GM21737 (cell line): ENCODE data around the gene DMD.
"Not testable (repeated sequence)": the region's sequence is repeated elsewhere in the genome, so short reads cannot be mapped to it uniquely, and the experiment has no call there.

Experiments
- ATAC-seq: cut with Tn5 transposase; IDR thresholded peaks from one replicate; pipeline ENCODE4 v1.9.1; 2021; ENCODE audit warnings: mild to moderate bottlenecking, moderate library complexity; ENCODE audit not compliant: unreplicated experiment

DMD gene

GRCh38 chrX:32087663-32088062 lies 1123.7 kb downstream of the DMD start:
- ATAC-seq, result no peak

- no peak for ATAC-seq
These were observed 1126.6 kb downstream of the DMD start for GRCh38 chrX:32084757-32085156.

- no peak for ATAC-seq
These were observed 1163.1 kb downstream of the DMD start for GRCh38 chrX:32048285-32048684.

GRCh38 chrX:32045149-32045548 lies 1166.2 kb downstream of the DMD start:
- no peak for ATAC-seq

- ATAC-seq, result no peak
These were observed 1170.2 kb downstream of the DMD start for GRCh38 chrX:32041181-32041580.

GRCh38 chrX:32026772-32027171 lies 1184.6 kb downstream of the DMD start:
- ATAC-seq, result no peak

GRCh38 chrX:32024072-32024471 lies 1187.3 kb downstream of the DMD start:
- ATAC-seq, result no peak

GRCh38 chrX:32016195-32016594 lies 1195.2 kb downstream of the DMD start:
- ATAC-seq, result no peak

- ATAC-seq, result no peak
These were observed 1200.4 kb downstream of the DMD start for GRCh38 chrX:32010948-32011347.

- ATAC-seq, result no peak
These were observed 1201.1 kb downstream of the DMD start for GRCh38 chrX:32010212-32010611.

GRCh38 chrX:31993637-31994036 lies 1217.7 kb downstream of the DMD start:
- no peak for ATAC-seq

GRCh38 chrX:31988975-31989374 lies 1222.4 kb downstream of the DMD start:
- ATAC-seq, result no peak

- no peak for ATAC-seq
These were observed 1229.7 kb downstream of the DMD start for GRCh38 chrX:31981546-31982062.

GRCh38 chrX:31969714-31970113 lies 1241.6 kb downstream of the DMD start:
- no peak for ATAC-seq

- ATAC-seq, result no peak
These were observed 1249.1 kb downstream of the DMD start for GRCh38 chrX:31962256-31962655.

- ATAC-seq, result no peak
These were observed 1276.4 kb downstream of the DMD start for GRCh38 chrX:31934842-31935370.

GRCh38 chrX:31934015-31934414 lies 1277.3 kb downstream of the DMD start:
- no peak for ATAC-seq

- no peak for ATAC-seq
These were observed 1278.6 kb downstream of the DMD start for GRCh38 chrX:31932769-31933168.

GRCh38 chrX:31932320-31932719 lies 1279.0 kb downstream of the DMD start:
- not testable (repeated sequence) for ATAC-seq

- ATAC-seq, result no peak
These were observed 1280.1 kb downstream of the DMD start for GRCh38 chrX:31931225-31931624.

- ATAC-seq, result no peak
These were observed 1282.0 kb downstream of the DMD start for GRCh38 chrX:31929366-31929765.

- ATAC-seq, result no peak
These were observed 1290.1 kb downstream of the DMD start for GRCh38 chrX:31921236-31921635.

GRCh38 chrX:31909850-31910572 lies 1301.3 kb downstream of the DMD start:
- no peak for ATAC-seq
